WTC11 (cell line): ENCODE measurements around the gene RPL14.

Experiments
- CREB1 ChIP-seq: sonication (generic); formaldehyde crosslinking; IDR thresholded peaks from 2 replicates; pipeline ENCODE4 v1.8.0; 2023; ENCODE audit warnings: mild to moderate bottlenecking, missing genetic modification reagents
- CTCF ChIP-seq: fragments of 200-600 bp; IDR thresholded peaks from 2 replicates; pipeline ENCODE4 v1.8.0; 2022; ENCODE audit warnings: antibody characterized with exemption
- MAX ChIP-seq: sonication (generic); formaldehyde crosslinking; IDR thresholded peaks from 2 replicates; pipeline ENCODE4 v1.8.0; 2022; ENCODE audit warnings: mild to moderate bottlenecking, missing genetic modification reagents
- ZNF512 ChIP-seq: sonication (generic); formaldehyde crosslinking; IDR thresholded peaks from 2 replicates; pipeline ENCODE4 v1.8.1; 2022; ENCODE audit warnings: missing genetic modification reagents, borderline replicate concordance

GRCh38 chr3:40422861-40423260, 34.3 kb upstream of the RPL14 start:
- TF ChIP-seq CTCF (no peak), ZNF512 (no peak), CREB1 (CRISPR knock-in tag) (no peak), MAX (CRISPR knock-in tag) (no peak)
